PC-3 (cell line): ENCODE measurements around the gene AHCYL1. TPM values are rescaled to one million over a fixed set of nuclear protein-coding genes. Genes with fewer than 3 reads are reported as not detected.

Experiments
- ATAC-seq: fragments of 200-7000 bp; cut with Tn5 transposase; 2 replicates; pipeline ENCODE4 v1.9.1; 2020; ENCODE audit warnings: mild to moderate bottlenecking, moderate library complexity
- BruUV-seq: library from RNA; stranded (reverse); fragments of 400-500 nt; replicated peaks from 2 replicates; lab custom pipeline; 2021; lab: Mats Ljungman, UMichigan
- CTCF ChIA-PET: fragments of 300-600 bp; sonication (Branson Sonifier 250); formaldehyde crosslinking; loops from one replicate; lab custom pipeline; 2022; ENCODE audit warnings: antibody characterized with exemption; lab: Charles Lee
- POLR2A ChIA-PET: fragments of 300-600 bp; sonication (Branson Sonifier 250); formaldehyde crosslinking; loops from one replicate; lab custom pipeline; 2022; ENCODE audit warnings: antibody characterized with exemption; ENCODE audit not compliant: unreplicated experiment; lab: Charles Lee
- DNase-seq: peaks from one replicate; pipeline ENCODE4 v3.0.0-alpha.2; 2015
- H2AFZ ChIP-seq: fragments of 300-600 bp; sonication (generic); 2 replicates; pipeline ENCODE4 v1.6.0; 2016; ENCODE audit warnings: antibody characterized with exemption, low read length
- H3F3A ChIP-seq: fragments of 300-600 bp; sonication (generic); one replicate; pipeline ENCODE4 v1.6.0; 2017; ENCODE audit warnings: antibody characterized with exemption, low read length, control low read depth, mild to moderate bottlenecking; ENCODE audit not compliant: unreplicated experiment
- H3K27ac ChIP-seq: fragments of 300-600 bp; sonication (generic); 2 replicates; pipeline ENCODE4 v1.5.1; 2016; ENCODE audit warnings: mild to moderate bottlenecking, low read length
- H3K27me3 ChIP-seq: fragments of 300-600 bp; sonication (generic); 2 replicates; pipeline ENCODE4 v1.6.1; 2016; ENCODE audit warnings: low read length, mixed read lengths
- H3K36me3 ChIP-seq: fragments of 300-600 bp; sonication (generic); 2 replicates; pipeline ENCODE4 v1.6.1; 2016; ENCODE audit warnings: low read depth, mixed run types, low read length, mixed read lengths
- H3K4me1 ChIP-seq: fragments of 300-600 bp; sonication (generic); 2 replicates; pipeline ENCODE4 v1.5.1; 2016; ENCODE audit warnings: low read length; ENCODE audit not compliant: insufficient read depth
- H3K4me2 ChIP-seq: fragments of 300-600 bp; sonication (generic); 2 replicates; pipeline ENCODE4 v1.6.0; 2016; ENCODE audit warnings: low read length
- H3K4me3 ChIP-seq: fragments of 300-600 bp; sonication (generic); 2 replicates; pipeline ENCODE4 v1.5.1; 2016; ENCODE audit warnings: mild to moderate bottlenecking, low read length, mixed read lengths
- H3K79me2 ChIP-seq: fragments of 300-600 bp; sonication (generic); 2 replicates; pipeline ENCODE4 v1.6.1; 2017; ENCODE audit warnings: low read length, mixed read lengths
- H3K9ac ChIP-seq: fragments of 300-600 bp; sonication (generic); 2 replicates; pipeline ENCODE4 v1.6.0; 2016; ENCODE audit warnings: mild to moderate bottlenecking, low read length
- H3K9me2 ChIP-seq: fragments of 300-600 bp; sonication (generic); replicated peaks from 2 replicates; pipeline ENCODE4 v1.6.1; 2016; ENCODE audit warnings: mixed run types, low read length, mixed read lengths
- H3K9me3 ChIP-seq: fragments of 300-600 bp; sonication (generic); 2 replicates; pipeline ENCODE4 v1.6.1; 2016; ENCODE audit warnings: low read length, mixed read lengths
- H4K20me1 ChIP-seq: fragments of 300-600 bp; sonication (generic); 2 replicates; pipeline ENCODE4 v1.6.1; 2016; ENCODE audit warnings: low read length, mixed read lengths
- CTCF ChIP-seq: fragments of 300-600 bp; sonication (generic); conservative IDR thresholded peaks from 2 replicates; pipeline ENCODE4 v1.5.1; 2017; ENCODE audit warnings: antibody characterized with exemption, low read depth, mild to moderate bottlenecking, low read length
- EZH2 ChIP-seq: fragments of 300-600 bp; sonication (generic); IDR thresholded peaks from one replicate; pipeline ENCODE4 v1.6.1; 2017; ENCODE audit warnings: antibody characterized with exemption, mild to moderate bottlenecking, low read length; ENCODE audit not compliant: unreplicated experiment
- EZH2phosphoT487 ChIP-seq: fragments of 300-600 bp; sonication (generic); IDR thresholded peaks from 2 replicates; pipeline ENCODE4 v1.6.1; 2018; ENCODE audit warnings: mild to moderate bottlenecking, antibody characterized with exemption, low read length, borderline replicate concordance
- intact Hi-C: fragments of 100-400 bp; cut with micrococcal nuclease; formaldehyde crosslinking; loops from 2 replicates; pipeline ENCODE4 v1.9.0; 2023
- total RNA-seq: library from RNA; depleted of rRNA; stranded (reverse); fragments of >200 nt; gene quantifications from 2 replicates; pipeline ENCODE4 v1.2.3, GENCODE V29; 2014

The AHCYL1 gene
- total RNA-seq, 1 experiment from 2014 or later, result 35.8 TPM

DNA sequence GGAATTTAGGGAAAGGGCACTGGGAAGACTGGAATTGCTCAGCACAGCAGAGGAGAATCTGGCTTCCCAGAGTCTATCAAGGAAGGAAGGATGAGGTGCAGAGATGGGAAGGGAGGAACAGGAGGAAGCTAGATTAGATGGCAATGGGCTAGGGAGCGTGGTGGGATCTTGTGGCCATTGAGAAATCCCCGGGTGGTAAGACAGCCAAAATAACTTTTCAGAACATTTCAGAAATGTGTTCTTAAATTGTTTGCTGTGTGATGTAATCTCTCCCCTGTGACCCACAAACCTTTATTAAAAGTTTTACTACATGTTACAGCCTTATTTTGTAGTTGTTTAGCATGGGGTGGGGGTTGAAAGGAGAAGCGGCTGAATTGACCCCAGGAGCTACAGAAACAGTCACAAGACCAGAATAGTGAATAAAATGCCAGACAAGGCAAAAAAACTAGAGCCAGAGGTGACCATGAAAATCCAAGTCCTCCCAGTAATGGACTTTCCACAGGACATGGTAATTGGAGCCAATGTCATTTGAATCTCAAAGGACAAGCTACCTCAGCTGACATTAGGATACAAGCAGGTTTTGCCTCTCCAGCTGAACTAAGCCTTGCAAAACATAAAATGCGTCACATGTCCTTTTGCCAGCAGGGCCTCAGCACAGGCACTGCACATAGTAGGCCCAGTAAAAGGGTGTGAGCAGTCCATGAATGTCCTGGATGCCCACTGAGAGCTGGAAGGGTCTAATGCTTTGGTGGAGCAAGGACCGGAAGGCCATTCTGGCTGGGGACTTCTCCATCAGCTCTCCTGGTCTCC, 980 bp upstream of the AHCYL1 start:
- Histone ChIP-seq H3K9me3 (no peaks in the 10 kb centered on the region), H3K9ac (no peak overlapping the region), H4K20me1 (peaks cover 29% of the 10 kb centered on the region), H3K4me3 (no peak overlapping the region), H2AFZ (peak overlapping the region; percentile 72), H3K4me2 (peak overlapping the region; percentile 98), H3K4me1 (peaks cover 68% of the 10 kb centered on the region), H3K9me2 (no peaks in the 10 kb centered on the region), H3K27me3 (no peaks in the 10 kb centered on the region), H3K36me3 (peaks cover 4% of the 10 kb centered on the region; the same call in 1 of the 2 replicates), H3K79me2 (peaks cover 37% of the 10 kb centered on the region), H3K27ac (no peak overlapping the region), H3F3A (no peaks in the 10 kb centered on the region)
- no TSS peak for BruUV-seq
- TF ChIP-seq CTCF (no peak), EZH2phosphoT487 (no peak), EZH2 (no peak)
- intact Hi-C loops, result loop anchor here (1.0 to 5.0 kb wide), 5 partner anchors 51 to 436 kb away; partner anchors contain the start of genes CSF1 and GNAI3
- ATAC-seq (no peak), DNase-seq (no peak)
- ChIA-PET POLR2A (no interaction called here), CTCF (interaction anchor here (0.5 to 4.2 kb wide), 11 partner anchors 20 to 208 kb away, joined by 3 to 59 read pairs (median 6); no protein-coding TSS in a partner anchor)

- Histone ChIP-seq H3K9ac (0 out of 2 replicates have a peak overlapping the region, but pooled peaks have one; percentile 91), H3K27ac (no peak overlapping the region), H3K27me3 (no peaks in the 10 kb centered on the region), H3K79me2 (peaks cover 43% of the 10 kb centered on the region), H3K9me2 (no peaks in the 10 kb centered on the region), H3K9me3 (no peaks in the 10 kb centered on the region), H3K4me1 (peaks cover 63% of the 10 kb centered on the region), H2AFZ (peak overlapping the region; percentile 72), H4K20me1 (peaks cover 29% of the 10 kb centered on the region), H3F3A (no peaks in the 10 kb centered on the region), H3K4me3 (peak overlapping the region; percentile 84; the same call in 1 of the 2 replicates), H3K4me2 (peak overlapping the region; percentile 98), H3K36me3 (peaks cover 6% of the 10 kb centered on the region)
- ChIA-PET CTCF (interaction anchor here (0.5 to 4.2 kb wide), 13 partner anchors 20 to 338 kb away, joined by 3 to 59 read pairs (median 5); no protein-coding TSS in a partner anchor), POLR2A (no interaction called here)
- intact Hi-C loops, result loop anchor here (1.0 to 5.0 kb wide), 4 partner anchors 52 to 437 kb away; partner anchors contain the start of genes CSF1 and GNAI3
- BruUV-seq, result no TSS peak
- peak; percentile 23 for DNase-seq
- TF ChIP-seq CTCF (no peak), EZH2 (no peak), EZH2phosphoT487 (no peak)
- ATAC-seq, result peak; percentile 1
Measured at GRCh38 chr1:109984190-109984455, 442 bp upstream of the AHCYL1 start.
